Prostate gland (tissue), 2 donors: ENCODE results near the gene NMBR.

ENCODE experiments used
- CTCF ChIP-seq, 4 experiments: fragments of 200-600 bp in 2 of 4; fragments of 450-650 bp in 2 of 4; sonication (generic) in 2 of 4; IDR thresholded peaks; 1 replicate in 3 of 4; 2 replicates in 1 of 4; pipeline ENCODE4 v1.5.1; 2016 to 2019; ENCODE audit warnings: antibody characterized with exemption in 4 of 4, mild to moderate bottlenecking in 2 of 4, moderate library complexity in 2 of 4
- POLR2A ChIP-seq: fragments of 450-650 bp; IDR thresholded peaks from one replicate; pipeline ENCODE4 v1.6.1; 2016; ENCODE audit warnings: antibody characterized with exemption, mild to moderate bottlenecking
- POLR2AphosphoS5 ChIP-seq: sonication (generic); formaldehyde crosslinking; IDR thresholded peaks from one replicate; pipeline ENCODE4 v1.6.1; 2017; ENCODE audit warnings: antibody characterized with exemption

GRCh38 chr6:142146828-142147662 is at the start of gene NMBR, which contains the start of gene VTA1:
- peak; percentile 100 for TF ChIP-seq POLR2AphosphoS5
- peak; percentile 78 to 97 (median 94) for TF ChIP-seq CTCF (IDR thresholded peaks at IDR 0.05)
- TF ChIP-seq POLR2A, result no peak
